ENCODE results near the gene TDRD6. TPM values are rescaled to one million over a fixed set of nuclear protein-coding genes. Genes with fewer than 3 reads are reported as not detected.

Gene TDRD6
- total and polyA plus RNA-seq, 3 experiments from 2014 or later, result not detected

- peaks cover 4 to 31% of the 10 kb centered on the region in 2 donors for H3K27me3 Mint-ChIP-seq
Observed at GRCh38 chr6:46751658-46752057, 64.0 kb downstream of the TDRD6 start.

More at GRCh38 chr6:46751658-46752057, 64.0 kb downstream of the TDRD6 start:
- no peaks in the 10 kb centered on the region for H3K27me3 ChIP-seq (ENCODE audit: insufficient read depth, low read length, poor library complexity, severe bottlenecking)
- H3K9me3 Mint-ChIP-seq, result no peaks in the 10 kb centered on the region
- H3K4me3 Mint-ChIP-seq, result no peak overlapping the region
- H3K27ac ChIP-seq (ENCODE audit: low read depth, low read length), result no peak overlapping the region
- H3K36me3 Mint-ChIP-seq, result no peaks in the 10 kb centered on the region
- no peaks in the 10 kb centered on the region for H3K36me3 ChIP-seq (ENCODE audit: insufficient read depth, low read length)
- H3K4me3 ChIP-seq (ENCODE audit: low read length), result no peak overlapping the region
- no peaks in the 10 kb centered on the region for H3K9me3 ChIP-seq (ENCODE audit: low read length)
- ChIA-PET CTCF (no interaction called here), POLR2A (no interaction called here)
- H3K4me1 Mint-ChIP-seq, result no peaks in the 10 kb centered on the region
- DNase-seq, result no peak
- H3K4me1 ChIP-seq (ENCODE audit: insufficient read depth, low read length), result no peaks in the 10 kb centered on the region
- H3K27ac Mint-ChIP-seq, result no peak overlapping the region

Other genes starting within 250 kb of the TDRD6 start
- under 1 TPM; 0.48 to 0.49 TPM for gene RCAN2, start 196.4 kb upstream of the TDRD6 start, total RNA-seq
- 0.82 TPM for gene RCAN2, start 196.4 kb upstream of the TDRD6 start, polyA plus RNA-seq
- not detected for gene CYP39A1, start 35.1 kb upstream of the TDRD6 start, total RNA-seq
- gene CYP39A1, start 35.1 kb upstream of the TDRD6 start, polyA plus RNA-seq, result not detected
- under 1 TPM; 0.38 to 0.85 TPM for gene SLC25A27, start 34.9 kb upstream of the TDRD6 start, total RNA-seq
- gene SLC25A27, start 34.9 kb upstream of the TDRD6 start, polyA plus RNA-seq, result not detected
- 1 to 10 TPM; 2.1 to 2.4 TPM for gene PLA2G7, start 47.5 kb downstream of the TDRD6 start, total RNA-seq
- not detected for gene PLA2G7, start 47.5 kb downstream of the TDRD6 start, polyA plus RNA-seq
- gene ANKRD66, start 59.0 kb downstream of the TDRD6 start, total RNA-seq, result not detected
- not detected for gene ANKRD66, start 59.0 kb downstream of the TDRD6 start, polyA plus RNA-seq
- not detected for gene MEP1A, start 105.5 kb downstream of the TDRD6 start, total RNA-seq
- not detected for gene MEP1A, start 105.5 kb downstream of the TDRD6 start, polyA plus RNA-seq
- not detected for gene ADGRF5, start 234.1 kb downstream of the TDRD6 start, total RNA-seq
- not detected for gene ADGRF5, start 234.1 kb downstream of the TDRD6 start, polyA plus RNA-seq